HepG2 (cell line): ENCODE results near the gene MEX3A. TPM values are rescaled to one million over a fixed set of nuclear protein-coding genes. Genes with fewer than 3 reads are reported as not detected.
A peak's percentile ranks its signal among the peaks of the same experiment; 100 is the strongest.

Experiments
- CENPX ChIP-seq: sonication (generic); formaldehyde crosslinking; IDR thresholded peaks from 2 replicates; pipeline ENCODE4 v1.9.0; 2021; ENCODE audit warnings: mild to moderate bottlenecking, missing genetic modification reagents, moderate library complexity
- ESRRA ChIP-seq: sonication (generic); formaldehyde crosslinking; IDR thresholded peaks from 2 replicates; pipeline ENCODE4 v1.5.1; 2020; ENCODE audit warnings: mild to moderate bottlenecking, low read depth, missing genetic modification reagents
- GABPB1 ChIP-seq: IDR thresholded peaks from 2 replicates; pipeline ENCODE4 v1.6.1; 2016; ENCODE audit warnings: mild to moderate bottlenecking, missing genetic modification reagents, moderate library complexity, missing compliant biosample characterization
- KMT2A ChIP-seq: sonication (generic); formaldehyde crosslinking; IDR thresholded peaks from 2 replicates; pipeline ENCODE4 v1.4.0; 2020; ENCODE audit warnings: missing genetic modification reagents
- SMAD3 ChIP-seq: sonication (generic); formaldehyde crosslinking; IDR thresholded peaks from 2 replicates; pipeline ENCODE4 v1.4.0; 2020; ENCODE audit warnings: missing genetic modification reagents
- SMARCE1 ChIP-seq: fragments of 450-650 bp; IDR thresholded peaks from 2 replicates; pipeline ENCODE4 v1.6.1; 2017; ENCODE audit warnings: borderline replicate concordance
- SP2 ChIP-seq: sonication (generic); formaldehyde crosslinking; IDR thresholded peaks from 2 replicates; pipeline ENCODE4 v1.5.1; 2020; ENCODE audit warnings: mild to moderate bottlenecking, missing genetic modification reagents
- TAF15 ChIP-seq: fragments of 200-400 bp; formaldehyde crosslinking; IDR thresholded peaks from one replicate; pipeline ENCODE4 v1.6.1; 2018; ENCODE audit warnings: mild to moderate bottlenecking, low read depth, low read length; ENCODE audit not compliant: poor library complexity, severe bottlenecking
- TGIF2 ChIP-seq: IDR thresholded peaks from 2 replicates; pipeline ENCODE4 v1.6.1; 2016; ENCODE audit warnings: control low read depth, missing compliant biosample characterization
- ZFP37 ChIP-seq: sonication (generic); formaldehyde crosslinking; IDR thresholded peaks from 2 replicates; pipeline ENCODE4 v1.4.0; 2020; ENCODE audit warnings: missing genetic modification reagents, borderline replicate concordance
- ZNF124 ChIP-seq: sonication (generic); formaldehyde crosslinking; IDR thresholded peaks from 2 replicates; pipeline ENCODE4 v1.4.0; 2020; ENCODE audit warnings: missing genetic modification reagents
- ZNF160 ChIP-seq: sonication (generic); formaldehyde crosslinking; IDR thresholded peaks from 2 replicates; pipeline ENCODE4 v1.8.0; 2022; ENCODE audit warnings: mild to moderate bottlenecking, inconsistent platforms, missing genetic modification reagents
- ZNF563 ChIP-seq: sonication (generic); formaldehyde crosslinking; IDR thresholded peaks from 2 replicates; pipeline ENCODE4 v1.8.0; 2022; ENCODE audit warnings: mild to moderate bottlenecking, moderate library complexity, missing genetic modification reagents
- ZNF629 ChIP-seq: sonication (generic); formaldehyde crosslinking; conservative IDR thresholded peaks from 2 replicates; pipeline ENCODE4 v1.5.0; 2020; ENCODE audit warnings: missing genetic modification reagents
- ZNF724P ChIP-seq: sonication (generic); formaldehyde crosslinking; IDR thresholded peaks from 2 replicates; pipeline ENCODE4 v1.8.0; 2022; ENCODE audit warnings: missing genetic modification reagents, borderline replicate concordance
- ZNF746 ChIP-seq: sonication (generic); formaldehyde crosslinking; IDR thresholded peaks from 2 replicates; pipeline ENCODE4 v1.8.0; 2022; ENCODE audit warnings: mild to moderate bottlenecking, missing genetic modification reagents
- ZNF761 ChIP-seq: sonication (generic); formaldehyde crosslinking; conservative IDR thresholded peaks from 2 replicates; pipeline ENCODE4 v1.4.0; 2020; ENCODE audit warnings: mild to moderate bottlenecking, missing genetic modification reagents
- ZNF839 ChIP-seq: sonication (generic); formaldehyde crosslinking; IDR thresholded peaks from 2 replicates; pipeline ENCODE4 v1.4.0; 2020; ENCODE audit warnings: missing genetic modification reagents, mild to moderate bottlenecking, borderline replicate concordance
- polyA plus RNA-seq, 8 experiments: library from polyadenylated mRNA; depleted of rRNA in 3 of 8; stranded (reverse) in 7 of 8; unstranded in 1 of 8; fragments of >200 nt; fragmentation: Illumina TruSeq in 4 of 8; extraction: Trizol in 4 of 8; gene quantifications; 2 replicates each; pipeline versions ENCODE4 v1.2.1 to v1.2.3, GENCODE V29; 2011 to 2016; ENCODE audit warnings: low read depth in 4 of 8, missing spikeins in 1 of 8, mixed read lengths in 1 of 8; ENCODE audit not compliant: insufficient read depth in 1 of 8
- total RNA-seq, 5 experiments: library from RNA; depleted of rRNA; stranded (reverse); fragments of >200 nt; fragmentation: Illumina TruSeq; extraction: Trizol; gene quantifications; 2 replicates each; pipeline ENCODE4 v1.2.3, GENCODE V29; 2016; ENCODE audit warnings: low read depth in 1 of 5
- TF ChIP-seq, protein P1 (sequence below): IDR thresholded peaks from 2 replicates; pipeline ENCODE4 v1.6.1; 2012; ENCODE audit warnings: inconsistent platforms
- TF ChIP-seq, protein P2 (sequence below), 2 experiments: fragments of 450-650 bp in 1 of 2; sonication (generic) in 1 of 2; formaldehyde crosslinking; IDR thresholded peaks; 2 replicates each; pipeline versions ENCODE4 v1.5.0 to v1.8.0; 2020 to 2022; ENCODE audit warnings: mild to moderate bottlenecking in 1 of 2, missing genetic modification reagents in 1 of 2
- TF ChIP-seq, protein P3 (sequence below): sonication (generic); formaldehyde crosslinking; conservative IDR thresholded peaks from 2 replicates; pipeline ENCODE4 v1.4.0; 2020; ENCODE audit warnings: missing genetic modification reagents
- TF ChIP-seq, protein P4 (sequence below): sonication (generic); formaldehyde crosslinking; IDR thresholded peaks from 2 replicates; pipeline ENCODE4 v1.5.0; 2020; ENCODE audit warnings: missing genetic modification reagents
- TF ChIP-seq, protein P5 (sequence below): IDR thresholded peaks from 2 replicates; pipeline ENCODE4 v1.6.1; 2016; ENCODE audit warnings: control low read depth
- TF ChIP-seq, protein P6 (sequence below): sonication (generic); formaldehyde crosslinking; IDR thresholded peaks from 2 replicates; pipeline ENCODE4 v1.5.1; 2020; ENCODE audit warnings: missing genetic modification reagents, mild to moderate bottlenecking, borderline replicate concordance

Gene MEX3A
- total and polyA plus RNA-seq, 2 of the 13 experiments (the other 11 are each of a cell fraction or from before 2014, with no cell fraction given), result 7.6 to 9.1 TPM

DNA sequence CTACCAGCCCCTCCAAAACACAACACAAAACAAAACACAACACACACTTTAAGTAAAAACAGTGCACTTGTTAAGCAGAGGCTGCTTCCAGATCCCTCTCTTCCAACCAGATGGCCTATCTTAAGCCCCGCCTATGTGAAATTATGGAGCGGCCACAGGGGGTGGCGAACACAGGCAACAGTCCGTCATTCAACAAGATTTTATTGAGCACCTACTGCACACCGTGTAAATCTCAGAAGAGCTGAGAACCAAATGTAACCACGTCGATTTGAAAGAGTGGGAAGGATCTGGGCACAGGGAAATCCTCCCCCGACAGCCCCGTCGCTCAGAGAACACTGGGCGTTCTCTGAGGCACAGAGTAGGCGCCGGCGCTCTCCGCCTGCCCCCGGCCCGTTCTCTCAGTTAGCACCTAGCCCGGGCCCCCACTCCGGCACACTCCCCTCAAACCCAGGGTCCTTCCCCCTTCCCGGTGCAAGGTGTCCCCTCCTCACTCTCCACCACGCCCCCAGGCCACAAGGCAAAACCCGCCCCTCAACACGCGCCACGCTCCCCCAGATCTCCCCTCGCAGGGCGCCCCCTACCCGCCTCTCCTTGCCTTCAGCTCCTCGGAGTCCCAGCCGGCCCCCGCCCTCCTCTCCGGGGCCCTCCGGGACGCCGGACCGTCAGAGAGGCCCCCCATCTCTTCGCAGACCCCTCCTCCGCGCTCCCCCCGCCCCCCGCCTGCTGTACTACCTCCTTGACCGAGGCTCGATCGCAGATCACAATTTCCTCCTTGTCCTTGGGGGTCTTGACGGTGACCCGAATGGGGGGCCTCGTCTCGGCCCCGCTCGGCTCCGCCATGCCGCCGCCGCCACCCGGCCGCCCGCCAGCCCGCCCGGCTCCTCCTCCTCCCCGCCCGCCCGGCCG, 29.1 kb downstream of the MEX3A start (continued):
- TF ChIP-seq, protein P1, sequence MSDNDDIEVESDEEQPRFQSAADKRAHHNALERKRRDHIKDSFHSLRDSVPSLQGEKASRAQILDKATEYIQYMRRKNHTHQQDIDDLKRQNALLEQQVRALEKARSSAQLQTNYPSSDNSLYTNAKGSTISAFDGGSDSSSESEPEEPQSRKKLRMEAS, result peak; percentile 17; the same call in 1 of the 2 replicates
- TF ChIP-seq, protein P2, sequence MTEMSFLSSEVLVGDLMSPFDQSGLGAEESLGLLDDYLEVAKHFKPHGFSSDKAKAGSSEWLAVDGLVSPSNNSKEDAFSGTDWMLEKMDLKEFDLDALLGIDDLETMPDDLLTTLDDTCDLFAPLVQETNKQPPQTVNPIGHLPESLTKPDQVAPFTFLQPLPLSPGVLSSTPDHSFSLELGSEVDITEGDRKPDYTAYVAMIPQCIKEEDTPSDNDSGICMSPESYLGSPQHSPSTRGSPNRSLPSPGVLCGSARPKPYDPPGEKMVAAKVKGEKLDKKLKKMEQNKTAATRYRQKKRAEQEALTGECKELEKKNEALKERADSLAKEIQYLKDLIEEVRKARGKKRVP (CRISPR knock-in tag; IDR thresholded peaks at IDR 0.05), result no peak
- TF ChIP-seq ZNF839 (CRISPR knock-in tag), result no peak
- no peak for TF ChIP-seq ZNF629
- TF ChIP-seq TGIF2 (CRISPR knock-in tag), result no peak; the same call in 1 of the 2 replicates
- no peak for TF ChIP-seq ZNF724P (CRISPR knock-in tag)
- TF ChIP-seq CENPX (CRISPR knock-in tag), result no peak
- TF ChIP-seq ZNF124 (CRISPR knock-in tag), result no peak
- TF ChIP-seq TAF15, result no peak
- TF ChIP-seq GABPB1, result peak; percentile 40; the same call in 1 of the 2 replicates
- no peak for TF ChIP-seq ZNF563 (CRISPR knock-in tag)
- TF ChIP-seq, protein P3, sequence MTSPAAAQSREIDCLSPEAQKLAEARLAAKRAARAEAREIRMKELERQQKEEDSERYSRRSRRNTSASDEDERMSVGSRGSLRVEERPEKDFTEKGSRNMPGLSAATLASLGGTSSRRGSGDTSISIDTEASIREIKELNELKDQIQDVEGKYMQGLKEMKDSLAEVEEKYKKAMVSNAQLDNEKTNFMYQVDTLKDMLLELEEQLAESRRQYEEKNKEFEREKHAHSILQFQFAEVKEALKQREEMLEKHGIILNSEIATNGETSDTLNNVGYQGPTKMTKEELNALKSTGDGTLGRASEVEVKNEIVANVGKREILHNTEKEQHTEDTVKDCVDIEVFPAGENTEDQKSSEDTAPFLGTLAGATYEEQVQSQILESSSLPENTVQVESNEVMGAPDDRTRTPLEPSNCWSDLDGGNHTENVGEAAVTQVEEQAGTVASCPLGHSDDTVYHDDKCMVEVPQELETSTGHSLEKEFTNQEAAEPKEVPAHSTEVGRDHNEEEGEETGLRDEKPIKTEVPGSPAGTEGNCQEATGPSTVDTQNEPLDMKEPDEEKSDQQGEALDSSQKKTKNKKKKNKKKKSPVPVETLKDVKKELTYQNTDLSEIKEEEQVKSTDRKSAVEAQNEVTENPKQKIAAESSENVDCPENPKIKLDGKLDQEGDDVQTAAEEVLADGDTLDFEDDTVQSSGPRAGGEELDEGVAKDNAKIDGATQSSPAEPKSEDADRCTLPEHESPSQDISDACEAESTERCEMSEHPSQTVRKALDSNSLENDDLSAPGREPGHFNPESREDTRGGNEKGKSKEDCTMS (CRISPR knock-in tag), result no peak
- TF ChIP-seq SMAD3, result peak; percentile 33; the same call in 1 of the 2 replicates
- TF ChIP-seq SMARCE1, result no peak
- TF ChIP-seq, protein P4, sequence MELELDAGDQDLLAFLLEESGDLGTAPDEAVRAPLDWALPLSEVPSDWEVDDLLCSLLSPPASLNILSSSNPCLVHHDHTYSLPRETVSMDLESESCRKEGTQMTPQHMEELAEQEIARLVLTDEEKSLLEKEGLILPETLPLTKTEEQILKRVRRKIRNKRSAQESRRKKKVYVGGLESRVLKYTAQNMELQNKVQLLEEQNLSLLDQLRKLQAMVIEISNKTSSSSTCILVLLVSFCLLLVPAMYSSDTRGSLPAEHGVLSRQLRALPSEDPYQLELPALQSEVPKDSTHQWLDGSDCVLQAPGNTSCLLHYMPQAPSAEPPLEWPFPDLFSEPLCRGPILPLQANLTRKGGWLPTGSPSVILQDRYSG (CRISPR knock-in tag), result no peak
- TF ChIP-seq ZFP37, result no peak
- TF ChIP-seq ZNF746, result no peak; the same call in 1 of the 2 replicates
- TF ChIP-seq, protein P5, sequence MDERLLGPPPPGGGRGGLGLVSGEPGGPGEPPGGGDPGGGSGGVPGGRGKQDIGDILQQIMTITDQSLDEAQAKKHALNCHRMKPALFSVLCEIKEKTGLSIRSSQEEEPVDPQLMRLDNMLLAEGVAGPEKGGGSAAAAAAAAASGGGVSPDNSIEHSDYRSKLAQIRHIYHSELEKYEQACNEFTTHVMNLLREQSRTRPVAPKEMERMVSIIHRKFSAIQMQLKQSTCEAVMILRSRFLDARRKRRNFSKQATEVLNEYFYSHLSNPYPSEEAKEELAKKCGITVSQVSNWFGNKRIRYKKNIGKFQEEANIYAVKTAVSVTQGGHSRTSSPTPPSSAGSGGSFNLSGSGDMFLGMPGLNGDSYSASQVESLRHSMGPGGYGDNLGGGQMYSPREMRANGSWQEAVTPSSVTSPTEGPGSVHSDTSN (CRISPR knock-in tag), result no peak
- TF ChIP-seq ZNF761 (CRISPR knock-in tag), result no peak
- no peak for TF ChIP-seq ZNF160
- TF ChIP-seq SP2 (CRISPR knock-in tag), result no peak
- no peak for TF ChIP-seq ESRRA (CRISPR knock-in tag)
- TF ChIP-seq, protein P6, sequence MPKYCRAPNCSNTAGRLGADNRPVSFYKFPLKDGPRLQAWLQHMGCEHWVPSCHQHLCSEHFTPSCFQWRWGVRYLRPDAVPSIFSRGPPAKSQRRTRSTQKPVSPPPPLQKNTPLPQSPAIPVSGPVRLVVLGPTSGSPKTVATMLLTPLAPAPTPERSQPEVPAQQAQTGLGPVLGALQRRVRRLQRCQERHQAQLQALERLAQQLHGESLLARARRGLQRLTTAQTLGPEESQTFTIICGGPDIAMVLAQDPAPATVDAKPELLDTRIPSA (CRISPR knock-in tag), result no peak
- no peak for TF ChIP-seq KMT2A
